Measurements from ENCODE around the gene SLC30A5. TPM values are rescaled to one million over a fixed set of nuclear protein-coding genes. Genes with fewer than 3 reads are reported as not detected.

SLC30A5 gene
- total RNA-seq, 2 donors from 2014 or later = 53.4 to 54.0 TPM

DNA sequence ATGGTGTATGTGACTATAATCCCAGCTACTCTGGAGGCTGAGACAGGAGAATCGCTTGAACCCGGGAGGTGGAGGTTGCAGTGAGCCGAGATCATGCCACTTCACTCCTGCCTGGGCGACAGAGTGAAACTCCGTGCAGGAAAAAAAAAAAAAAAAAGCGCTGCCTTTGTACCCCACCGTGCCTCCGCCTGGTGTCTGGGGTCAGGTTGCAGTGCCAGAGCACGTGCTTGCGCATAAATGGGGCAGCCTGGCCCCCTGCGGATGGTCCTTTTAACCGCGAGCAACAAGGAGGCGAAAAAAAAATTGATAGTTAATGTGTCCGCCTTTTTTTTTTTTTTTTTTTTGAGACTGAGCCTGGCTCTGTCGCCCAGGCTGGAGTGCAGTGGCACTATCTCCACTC lies 66.8 kb downstream of the SLC30A5 start:
- Mint-ChIP-seq H3K4me3 (no peak overlapping the region), H3K27me3 (no peaks in the 10 kb centered on the region), H3K27ac (no peak overlapping the region), H3K9me3 (no peaks in the 10 kb centered on the region), H3K4me1 (ENCODE audit: low read depth in 2 of 2) (peaks cover 0 to 2% of the 10 kb centered on the region in 2 donors), H3K36me3 (no peaks in the 10 kb centered on the region)
- no peak for ATAC-seq
- no peak for DNase-seq (ENCODE audit: low spot score)

DNA sequence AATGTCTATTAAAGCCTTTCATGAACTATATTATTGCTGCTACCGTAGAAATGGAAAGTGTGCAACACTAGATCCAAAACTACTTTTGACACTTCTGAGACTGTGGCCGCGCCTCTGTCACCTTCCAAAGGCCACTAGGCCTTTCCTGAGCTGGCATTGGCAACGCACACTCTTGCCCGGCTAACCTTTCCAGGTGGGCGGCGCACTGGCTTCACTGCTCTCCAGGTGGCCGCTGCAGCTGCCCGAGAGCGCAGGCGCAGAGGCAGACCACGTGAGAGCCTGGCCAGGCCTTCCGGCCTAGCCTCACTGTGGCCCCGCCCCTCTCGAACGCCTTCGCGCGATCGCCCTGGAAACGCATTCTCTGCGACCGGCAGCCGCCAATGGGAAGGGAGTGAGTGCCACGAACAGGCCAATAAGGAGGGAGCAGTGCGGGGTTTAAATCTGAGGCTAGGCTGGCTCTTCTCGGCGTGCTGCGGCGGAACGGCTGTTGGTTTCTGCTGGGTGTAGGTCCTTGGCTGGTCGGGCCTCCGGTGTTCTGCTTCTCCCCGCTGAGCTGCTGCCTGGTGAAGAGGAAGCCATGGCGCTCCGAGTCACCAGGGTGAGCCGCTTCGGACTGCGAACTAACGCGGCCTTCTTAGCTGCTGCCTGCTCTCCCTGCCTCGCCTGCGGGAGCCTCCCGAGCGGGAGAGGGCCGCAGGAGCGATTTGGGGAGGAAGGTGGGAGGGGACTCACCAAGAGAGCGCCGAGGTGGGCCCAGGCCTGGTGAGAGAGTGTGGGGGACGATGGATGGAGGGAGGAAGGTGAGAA lies 73.1 kb downstream of the SLC30A5 start, which contains the start of gene CCNB1:
CCNB1 (plus strand) TSS at position 465 of the 807 bp plus-strand sequence; CDS start at position 578, 113 bp downstream.
- Mint-ChIP-seq H3K4me3 (peak within 1 kb of the TSS; percentile 96), H3K36me3 (no peaks in the 10 kb centered on the region), H3K9me3 (no peaks in the 10 kb centered on the region), H3K4me1 (ENCODE audit: low read depth in 2 of 2) (peaks cover 19 to 25% of the 10 kb centered on the region in 2 donors), H3K27me3 (no peaks in the 10 kb centered on the region), H3K27ac (peak within 1 kb of the TSS; percentile 90 to 92)
- ATAC-seq (peak; percentile 100), DNase-seq (ENCODE audit: low spot score) (peak; percentile 99)

DNA sequence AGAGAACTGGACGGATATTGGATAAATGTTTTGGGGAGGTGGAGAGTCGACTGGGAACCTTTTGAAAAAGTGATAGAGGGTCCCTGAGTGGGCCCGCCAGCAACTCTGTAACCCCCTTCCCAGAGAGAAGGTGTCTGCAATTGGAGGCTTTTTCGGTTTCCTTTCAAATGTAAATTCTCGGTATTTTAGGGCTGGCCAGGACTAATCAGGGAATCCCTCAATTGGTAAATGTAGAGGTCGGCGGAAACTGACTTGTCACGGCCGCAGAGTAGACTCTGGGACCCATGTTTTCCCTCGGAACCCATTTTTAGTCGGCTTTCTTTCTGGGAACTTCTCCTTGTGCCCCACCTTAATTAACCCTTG lies 73.7 kb downstream of the SLC30A5 start:
- Mint-ChIP-seq H3K27me3 (no peaks in the 10 kb centered on the region), H3K9me3 (no peaks in the 10 kb centered on the region), H3K36me3 (peaks cover 1% of the 10 kb centered on the region), H3K4me1 (ENCODE audit: low read depth in 2 of 2) (peaks cover 19 to 25% of the 10 kb centered on the region in 2 donors), H3K27ac (peak overlapping the region; percentile 90 to 92), H3K4me3 (peak overlapping the region; percentile 96)
- ATAC-seq (no peak), DNase-seq (ENCODE audit: low spot score) (no peak)

DNA sequence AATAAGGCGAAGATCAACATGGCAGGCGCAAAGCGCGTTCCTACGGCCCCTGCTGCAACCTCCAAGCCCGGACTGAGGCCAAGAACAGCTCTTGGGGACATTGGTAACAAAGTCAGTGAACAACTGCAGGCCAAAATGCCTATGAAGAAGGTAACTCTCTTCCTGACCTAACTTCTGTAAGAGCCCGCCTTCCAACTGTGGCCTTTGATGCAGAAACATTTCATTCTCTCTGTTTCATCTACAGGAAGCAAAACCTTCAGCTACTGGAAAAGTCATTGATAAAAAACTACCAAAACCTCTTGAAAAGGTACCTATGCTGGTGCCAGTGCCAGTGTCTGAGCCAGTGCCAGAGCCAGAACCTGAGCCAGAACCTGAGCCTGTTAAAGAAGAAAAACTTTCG lies 74.1 kb downstream of the SLC30A5 start:
- Mint-ChIP-seq H3K27me3 (no peaks in the 10 kb centered on the region), H3K4me3 (peak overlapping the region; percentile 96), H3K9me3 (no peaks in the 10 kb centered on the region), H3K4me1 (ENCODE audit: low read depth in 2 of 2) (peaks cover 19 to 25% of the 10 kb centered on the region in 2 donors), H3K27ac (peak overlapping the region; percentile 90 to 92), H3K36me3 (peaks cover 5% of the 10 kb centered on the region)
- no peak for ATAC-seq
- no peak for DNase-seq (ENCODE audit: low spot score)

DNA sequence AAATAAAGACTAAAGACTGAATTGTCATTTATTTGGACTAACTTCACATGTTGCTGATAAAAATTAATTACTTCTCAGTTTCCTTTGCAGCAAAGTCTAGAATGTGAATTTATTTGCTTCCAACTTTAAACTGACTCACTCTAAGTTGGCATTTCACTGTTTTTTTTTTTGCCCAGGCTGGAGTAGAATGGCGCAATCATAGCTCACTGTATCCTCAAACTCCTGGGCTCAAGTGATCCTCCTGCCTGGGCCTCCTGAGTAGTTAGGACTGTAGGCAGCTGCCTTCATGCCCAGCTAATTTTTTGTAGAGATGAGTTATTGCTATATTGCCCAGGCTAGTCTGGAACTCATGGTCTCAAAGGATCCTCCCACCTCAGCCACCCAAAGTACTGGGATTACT lies 76.7 kb downstream of the SLC30A5 start:
- H3K27ac Mint-ChIP-seq = no peak overlapping the region
- ATAC-seq (no peak), DNase-seq (ENCODE audit: low spot score) (no peak)
- H3K36me3 Mint-ChIP-seq = peaks cover 17% of the 10 kb centered on the region
- no peaks in the 10 kb centered on the region for H3K9me3 Mint-ChIP-seq
- no peaks in the 10 kb centered on the region for H3K27me3 Mint-ChIP-seq
- H3K4me3 Mint-ChIP-seq = no peak overlapping the region
- H3K4me1 Mint-ChIP-seq (ENCODE audit: low read depth in 2 of 2) = peaks cover 19 to 24% of the 10 kb centered on the region in 2 donors

DNA sequence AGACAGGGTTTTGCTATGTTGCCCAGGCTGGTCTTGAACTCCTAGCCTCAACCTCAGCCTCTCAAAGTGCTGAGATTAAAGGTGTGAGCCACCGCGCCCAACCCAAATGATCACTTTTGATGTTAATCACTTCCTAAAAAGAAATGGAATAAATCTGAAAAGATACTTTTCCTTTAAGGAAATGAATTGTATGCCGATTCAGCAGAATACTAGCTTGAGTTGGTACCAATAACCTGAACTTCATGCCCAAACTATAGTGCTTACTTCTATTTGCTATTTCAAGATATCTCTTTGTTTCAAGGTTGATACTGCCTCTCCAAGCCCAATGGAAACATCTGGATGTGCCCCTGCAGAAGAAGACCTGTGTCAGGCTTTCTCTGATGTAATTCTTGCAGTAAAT lies 77.2 kb downstream of the SLC30A5 start:
- Mint-ChIP-seq H3K36me3 (peaks cover 17% of the 10 kb centered on the region), H3K27ac (no peak overlapping the region), H3K4me1 (ENCODE audit: low read depth in 2 of 2) (peaks cover 18 to 20% of the 10 kb centered on the region in 2 donors), H3K4me3 (no peak overlapping the region), H3K9me3 (no peaks in the 10 kb centered on the region), H3K27me3 (no peaks in the 10 kb centered on the region)
- ATAC-seq (no peak), DNase-seq (ENCODE audit: low spot score) (no peak)

Other genes with a start within 250 kb of the SLC30A5 start
- 100 to 1,000 TPM; 114 to 163 TPM for gene CCNB1, start 73.1 kb downstream of the SLC30A5 start, total RNA-seq
- gene CENPH, start 95.6 kb downstream of the SLC30A5 start, total RNA-seq = 10 to 100 TPM; 17.1 to 34.9 TPM
- 10 to 100 TPM; 37.9 to 57.5 TPM for gene CDK7, start 140.9 kb downstream of the SLC30A5 start, total RNA-seq
- 10 to 100 TPM; 10.4 to 14.3 TPM for gene CCDC125, start 238.8 kb downstream of the SLC30A5 start, total RNA-seq